ENCODE results near the gene SAA1.
A peak's percentile ranks its signal among the peaks of the same experiment; 100 is the strongest.
"Not testable (repeated sequence)": the region's sequence is repeated elsewhere in the genome, so short reads cannot be mapped to it uniquely, and the experiment has no call there.

The SAA1 gene

DNA sequence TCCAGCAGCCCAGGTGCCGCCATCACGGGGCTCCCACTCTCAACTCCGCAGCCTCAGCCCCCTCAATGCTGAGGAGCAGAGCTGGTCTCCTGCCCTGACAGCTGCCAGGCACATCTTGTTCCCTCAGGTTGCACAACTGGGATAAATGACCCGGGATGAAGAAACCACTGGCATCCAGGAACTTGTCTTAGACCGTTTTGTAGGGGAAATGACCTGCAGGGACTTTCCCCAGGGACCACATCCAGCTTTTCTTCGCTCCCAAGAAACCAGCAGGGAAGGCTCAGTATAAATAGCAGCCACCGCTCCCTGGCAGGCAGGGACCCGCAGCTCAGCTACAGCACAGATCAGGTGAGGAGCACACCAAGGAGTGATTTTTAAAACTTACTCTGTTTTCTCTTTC, at the start of gene SAA1:
SAA1 (plus strand) TSS at position 316 of the 400 bp plus-strand sequence. CDS start 624 bp downstream, outside the sequence.
- DNase-seq, result no peak

GRCh38 chr11:18221274-18221876, 44.7 kb upstream of the SAA1 start:
- DNase-seq, result no peak

GRCh38 chr11:18222814-18223421, 43.1 kb upstream of the SAA1 start:
- DNase-seq, result no peak

GRCh38 chr11:18223591-18224387, 42.3 kb upstream of the SAA1 start:
- DNase-seq, result no peak

DNA sequence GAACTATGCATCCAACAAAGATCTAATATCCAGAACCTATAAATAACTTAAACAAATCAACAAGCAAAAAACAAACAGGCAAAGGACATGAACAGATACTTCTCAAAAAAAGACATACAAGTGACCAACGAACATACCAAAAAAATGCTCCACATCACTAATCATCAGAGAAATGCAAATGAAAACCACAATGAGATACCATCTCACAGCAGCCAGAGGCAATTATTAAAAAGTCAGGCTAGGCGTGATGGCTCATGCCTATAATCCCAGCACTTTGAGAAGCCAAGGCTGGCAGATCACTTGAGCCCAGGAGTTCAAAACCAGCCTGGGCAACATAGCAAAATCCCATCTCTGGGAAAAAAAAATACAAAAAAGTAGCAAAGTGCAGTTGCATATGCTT, 40.2 kb upstream of the SAA1 start:
- no peak for DNase-seq

- no peak for DNase-seq
Observed at GRCh38 chr11:18229501-18229900, 36.6 kb upstream of the SAA1 start.

- no peak for DNase-seq
Observed at GRCh38 chr11:18230859-18231258, 35.2 kb upstream of the SAA1 start.

DNA sequence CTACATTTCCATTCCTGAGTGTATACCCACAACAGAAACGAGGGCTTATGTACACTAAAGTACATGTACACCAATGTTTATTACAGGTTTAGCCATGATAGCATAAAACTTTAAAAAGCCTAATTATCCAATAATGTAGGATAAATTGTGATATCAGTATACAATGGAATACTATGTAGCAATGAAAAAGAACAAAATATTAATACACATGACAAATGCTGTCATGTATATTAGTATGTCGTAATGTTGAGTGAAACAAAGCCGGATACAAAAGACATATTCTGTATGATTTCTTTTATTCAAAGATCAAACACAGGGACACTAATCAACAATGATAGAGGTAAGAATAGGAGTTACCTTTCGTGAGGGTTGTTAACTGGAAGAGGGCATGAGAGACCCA, 32.2 kb upstream of the SAA1 start:
- DNase-seq, result no peak

GRCh38 chr11:18235394-18236334, 30.4 kb upstream of the SAA1 start:
- DNase-seq, result no peak

DNA sequence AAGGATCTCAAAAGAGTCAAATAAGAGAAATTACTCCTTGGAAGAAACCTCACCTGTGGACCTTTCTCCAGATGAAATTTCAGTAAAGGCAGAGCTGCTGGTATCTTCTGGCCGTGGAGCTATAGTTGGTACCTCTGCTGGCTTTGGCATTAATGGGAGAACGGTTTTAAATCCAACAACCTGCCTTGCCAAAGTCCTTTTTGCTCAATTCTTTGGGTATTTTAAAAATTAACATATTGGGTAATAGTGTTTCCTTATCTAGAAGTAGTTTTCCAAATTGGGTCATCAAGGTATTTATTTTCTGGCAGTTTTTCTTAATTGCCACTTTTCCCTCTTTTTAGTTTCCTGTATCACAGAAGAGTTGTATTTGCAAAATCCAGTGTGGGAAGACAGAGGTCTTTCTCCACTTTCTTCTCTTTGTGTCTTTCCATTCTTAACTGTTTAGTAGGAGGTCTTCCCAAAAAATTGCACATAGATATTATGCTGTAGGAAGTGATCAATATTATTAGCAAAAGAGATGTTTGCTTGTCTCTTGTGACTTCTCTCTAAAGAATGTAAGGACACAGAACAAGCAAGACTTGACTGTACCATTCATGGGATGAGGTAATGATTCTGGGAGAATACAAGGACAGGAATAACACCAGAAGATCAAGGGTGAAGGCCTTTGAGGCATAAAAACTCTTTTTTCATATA, 29.3 kb upstream of the SAA1 start, which contains the start of gene SAA4:
SAA4 (minus strand) TSS at position 139 of the 693 bp plus-strand sequence. CDS start 876 bp downstream, outside the sequence.
- DNase-seq, result no peak

GRCh38 chr11:18239655-18240054, 26.4 kb upstream of the SAA1 start:
- DNase-seq, result no peak

DNA sequence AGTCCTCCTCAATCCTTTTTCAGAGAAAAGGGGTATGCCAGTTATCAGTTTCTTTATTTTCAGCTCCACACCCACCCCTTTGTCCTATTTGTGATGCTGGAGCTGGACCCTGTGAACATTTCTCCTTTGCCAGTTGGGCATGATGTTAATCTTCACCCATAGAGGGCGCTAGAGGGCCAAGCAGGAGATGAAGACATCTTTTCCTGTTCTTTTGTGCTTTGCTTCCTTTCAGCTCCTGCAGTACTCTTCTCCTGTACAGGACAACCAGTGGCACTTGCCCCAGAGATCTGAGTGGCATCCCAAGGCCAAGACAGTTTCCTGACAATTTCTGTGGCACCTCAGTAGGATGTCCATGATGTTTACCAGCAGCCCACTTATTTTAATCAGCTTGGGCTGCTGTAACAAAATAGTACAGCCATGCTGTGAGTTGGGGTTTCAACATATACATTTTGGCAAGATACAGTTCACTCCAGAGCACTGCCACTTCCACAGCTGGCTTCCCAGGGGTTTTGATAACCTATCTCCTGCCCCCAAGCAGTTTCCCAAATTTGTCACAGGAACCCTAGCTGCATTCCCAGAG, 22.2 kb upstream of the SAA1 start:
- peak; percentile 86 for DNase-seq

- no peak for DNase-seq
Observed at GRCh38 chr11:18245396-18245795, 20.7 kb upstream of the SAA1 start.

DNA sequence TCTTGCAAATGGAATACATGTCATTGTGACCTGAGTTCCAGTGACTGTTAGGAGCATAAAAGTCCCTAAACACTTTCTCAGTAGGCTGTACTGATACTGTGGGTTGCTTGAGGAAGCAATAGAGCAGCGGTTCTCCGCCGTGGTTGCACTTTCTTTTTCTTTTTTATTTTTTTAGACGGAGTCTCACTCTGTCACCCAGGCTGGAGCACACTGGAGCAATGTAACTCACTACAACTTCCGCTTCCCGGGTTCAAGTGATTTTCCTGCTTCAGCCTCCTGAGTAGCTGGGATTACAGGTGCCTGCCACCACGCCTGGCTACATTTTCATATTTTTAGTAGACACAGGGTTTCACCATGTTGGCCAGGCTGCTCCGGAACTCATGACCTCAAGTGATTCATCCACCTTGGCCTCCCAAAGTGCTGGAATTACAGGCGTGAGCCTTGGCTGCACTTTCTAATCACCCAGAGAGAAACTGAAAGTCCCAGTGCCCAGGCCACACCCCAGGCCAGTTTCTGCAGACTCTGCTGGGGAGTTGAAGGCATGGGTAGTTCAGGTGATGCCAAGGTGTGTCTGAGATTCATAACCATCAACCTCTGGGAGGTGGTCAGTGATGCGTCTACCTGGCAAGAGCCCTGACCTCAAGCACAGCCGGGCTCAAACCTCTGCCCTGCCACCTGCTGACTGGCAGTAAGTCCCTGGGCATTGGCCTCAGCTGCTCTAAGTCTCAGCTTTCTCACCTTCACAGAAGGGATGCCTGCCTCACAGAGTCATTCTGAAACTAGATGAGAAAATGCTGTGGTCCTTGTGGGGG, 19.5 kb upstream of the SAA1 start:
- DNase-seq, result peak; percentile 76

- not testable (repeated sequence) for DNase-seq
Observed at GRCh38 chr11:18247191-18247581, 18.9 kb upstream of the SAA1 start.

- no peak for DNase-seq
Observed at GRCh38 chr11:18248561-18248960, 17.5 kb upstream of the SAA1 start, which contains the start of gene SAA2. Gene SAA2, minus strand, starts transcription at chr11:18248668. Its CDS starts 657 bp downstream, at chr11:18248011.

- DNase-seq, result no peak
Observed at GRCh38 chr11:18253233-18253632, 12.8 kb upstream of the SAA1 start.

GRCh38 chr11:18253778-18254338, 12.2 kb upstream of the SAA1 start:
- no peak for DNase-seq

GRCh38 chr11:18254781-18255361, 11.2 kb upstream of the SAA1 start:
- no peak for DNase-seq

DNA sequence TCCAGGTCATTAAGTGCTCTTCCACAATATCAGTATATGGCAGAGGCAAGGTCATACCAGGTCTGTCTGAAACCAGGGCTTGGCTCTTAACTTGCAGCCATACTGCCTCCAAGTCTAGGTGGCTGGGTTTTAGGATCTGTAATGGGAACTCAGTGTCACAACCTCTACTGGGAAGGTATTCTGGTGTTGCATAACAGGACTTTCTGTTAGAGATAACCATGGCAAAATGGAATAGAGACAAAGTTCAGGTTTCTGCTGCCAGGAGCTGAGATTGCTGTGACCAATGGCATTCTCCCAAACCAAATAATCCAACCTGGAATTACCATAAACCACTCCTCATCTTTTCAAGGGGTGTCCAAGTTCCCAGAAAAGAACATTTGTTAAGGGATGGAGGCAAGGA, 6.8 kb upstream of the SAA1 start:
- no peak for DNase-seq

All from activated CD4-positive, alpha-beta T cell treated with anti-CD3 and anti-CD28 coated beads, Interleukin-10, Interleukin-2, amounts not matched to agents 100 ng/mL and 50 ng/mL, durations not matched to agents 16 hours and 8 hours (primary cell).